ENCODE measurements around the gene ACOX1.

DNA sequence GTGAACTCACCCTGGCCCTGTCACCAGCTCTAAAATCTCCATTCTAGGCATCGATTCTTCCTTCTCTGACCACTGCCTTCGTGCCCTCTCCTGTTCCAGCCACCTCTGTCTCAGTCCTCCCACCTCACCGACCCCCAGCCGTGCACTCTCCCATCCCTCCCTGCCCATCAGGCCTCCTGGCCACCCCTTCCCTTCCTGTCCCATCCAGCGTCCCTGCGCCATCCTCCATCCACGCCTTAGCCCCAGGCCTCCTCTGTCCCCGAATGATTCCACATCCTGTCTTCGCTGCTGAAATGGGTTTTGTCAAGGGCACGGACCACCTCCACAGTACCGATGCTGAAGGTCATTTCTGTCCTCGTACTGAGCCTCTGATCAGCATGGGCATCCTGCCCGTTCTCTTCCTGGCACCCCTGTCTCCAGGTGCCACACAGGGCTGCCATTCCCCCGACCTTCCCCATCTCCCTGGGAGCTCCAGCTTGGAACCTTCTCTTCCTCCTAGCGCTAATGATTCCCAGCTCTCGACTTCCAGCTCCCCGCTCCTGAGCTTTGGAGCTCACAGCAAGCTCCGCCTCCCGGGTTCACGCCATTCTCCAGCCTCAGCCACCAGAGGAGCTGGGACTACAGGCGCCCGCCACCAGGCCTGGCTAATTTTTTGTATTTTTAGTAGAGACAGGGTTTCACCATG is 84.8 kb downstream of the ACOX1 start:
- TF ChIP-seq, protein P1, sequence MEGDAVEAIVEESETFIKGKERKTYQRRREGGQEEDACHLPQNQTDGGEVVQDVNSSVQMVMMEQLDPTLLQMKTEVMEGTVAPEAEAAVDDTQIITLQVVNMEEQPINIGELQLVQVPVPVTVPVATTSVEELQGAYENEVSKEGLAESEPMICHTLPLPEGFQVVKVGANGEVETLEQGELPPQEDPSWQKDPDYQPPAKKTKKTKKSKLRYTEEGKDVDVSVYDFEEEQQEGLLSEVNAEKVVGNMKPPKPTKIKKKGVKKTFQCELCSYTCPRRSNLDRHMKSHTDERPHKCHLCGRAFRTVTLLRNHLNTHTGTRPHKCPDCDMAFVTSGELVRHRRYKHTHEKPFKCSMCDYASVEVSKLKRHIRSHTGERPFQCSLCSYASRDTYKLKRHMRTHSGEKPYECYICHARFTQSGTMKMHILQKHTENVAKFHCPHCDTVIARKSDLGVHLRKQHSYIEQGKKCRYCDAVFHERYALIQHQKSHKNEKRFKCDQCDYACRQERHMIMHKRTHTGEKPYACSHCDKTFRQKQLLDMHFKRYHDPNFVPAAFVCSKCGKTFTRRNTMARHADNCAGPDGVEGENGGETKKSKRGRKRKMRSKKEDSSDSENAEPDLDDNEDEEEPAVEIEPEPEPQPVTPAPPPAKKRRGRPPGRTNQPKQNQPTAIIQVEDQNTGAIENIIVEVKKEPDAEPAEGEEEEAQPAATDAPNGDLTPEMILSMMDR (IDR thresholded peaks at IDR 0.05), result no peak
- TF ChIP-seq EP300 (IDR thresholded peaks at IDR 0.05), result no peak
- TF ChIP-seq POLR2A (IDR thresholded peaks at IDR 0.05), result no peak
